Hair follicular keratinocyte (primary cell): ENCODE data around the gene TFE3. TPM values are rescaled to one million over a fixed set of nuclear protein-coding genes. Genes with fewer than 3 reads are reported as not detected.

Experiments used
- total RNA-seq: library from RNA; depleted of rRNA; stranded (reverse); fragments of >200 nt; gene quantifications from 2 replicates; pipeline ENCODE4 v1.2.3, GENCODE V29; 2015

TFE3 gene
- 41.8 and 59.8 TPM in 2 replicates for total RNA-seq

GRCh38 chrX:49043220-49043986 is at the start of gene TFE3:
TFE3 (minus strand) TSS chrX:49043357; CDS start chrX:49043226, 131 bp downstream.

DNA sequence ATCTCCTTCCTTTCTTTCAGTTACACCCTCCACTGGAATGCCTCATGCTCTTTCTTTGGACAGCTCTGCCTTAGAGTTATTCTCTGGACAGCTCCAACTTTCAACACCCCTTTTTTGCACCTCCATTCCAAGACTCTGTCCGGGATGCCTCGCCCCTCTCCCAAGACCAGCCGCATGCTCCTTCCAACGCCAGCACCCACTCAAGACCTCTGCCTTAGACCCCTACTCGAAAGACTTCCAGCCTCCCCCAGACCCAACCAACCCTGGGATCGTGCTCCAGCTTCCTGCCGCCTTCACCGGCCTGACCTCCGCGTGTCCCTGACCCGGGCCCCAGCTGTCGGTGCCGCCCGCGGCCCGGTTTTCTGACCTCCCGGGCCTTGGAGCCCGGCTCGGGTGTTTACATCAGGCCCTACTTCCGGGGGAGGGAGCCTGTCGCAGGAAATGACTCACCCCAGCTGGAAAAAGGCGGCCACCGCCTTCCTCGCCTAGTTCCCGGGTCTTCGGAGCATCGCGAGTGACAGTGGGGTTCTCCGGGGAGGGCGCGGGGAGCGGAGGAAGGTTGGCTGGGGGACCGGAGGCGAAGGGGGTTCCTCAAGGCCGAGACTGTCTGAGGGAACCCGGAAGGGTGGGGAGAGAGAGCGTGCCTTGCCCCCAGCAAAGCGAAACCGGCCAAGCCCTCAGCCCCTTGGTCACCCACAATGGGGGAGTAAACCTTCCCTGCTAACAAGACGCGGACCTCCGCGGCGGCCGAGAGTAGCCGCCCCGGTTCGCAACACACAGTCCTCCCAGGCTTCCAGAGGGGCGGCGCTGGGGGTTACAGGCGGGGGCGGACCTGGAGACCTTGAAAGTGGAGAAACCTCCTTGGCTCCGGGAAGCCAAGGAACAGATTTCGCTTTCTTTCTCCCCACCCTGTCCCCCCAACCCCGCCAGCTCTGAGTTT is 36.6 kb upstream of the TFE3 start, which contains the start of gene WDR45:
Gene WDR45, minus strand, starts transcription at position 399 of the 940 bp plus-strand sequence. CDS start 1,792 bp downstream, outside the sequence.

GRCh38 chrX:49073601-49074575 is 30.7 kb upstream of the TFE3 start, which contains the start of gene PRAF2:
PRAF2 (minus strand) TSS chrX:49074002; CDS start chrX:49073987, 15 bp downstream.

GRCh38 chrX:49058794-49059193 is 15.6 kb upstream of the TFE3 start, which contains the start of gene CCDC120:
CCDC120 (plus strand) TSS chrX:49058999; CDS start chrX:49062042, 3,043 bp downstream.

DNA sequence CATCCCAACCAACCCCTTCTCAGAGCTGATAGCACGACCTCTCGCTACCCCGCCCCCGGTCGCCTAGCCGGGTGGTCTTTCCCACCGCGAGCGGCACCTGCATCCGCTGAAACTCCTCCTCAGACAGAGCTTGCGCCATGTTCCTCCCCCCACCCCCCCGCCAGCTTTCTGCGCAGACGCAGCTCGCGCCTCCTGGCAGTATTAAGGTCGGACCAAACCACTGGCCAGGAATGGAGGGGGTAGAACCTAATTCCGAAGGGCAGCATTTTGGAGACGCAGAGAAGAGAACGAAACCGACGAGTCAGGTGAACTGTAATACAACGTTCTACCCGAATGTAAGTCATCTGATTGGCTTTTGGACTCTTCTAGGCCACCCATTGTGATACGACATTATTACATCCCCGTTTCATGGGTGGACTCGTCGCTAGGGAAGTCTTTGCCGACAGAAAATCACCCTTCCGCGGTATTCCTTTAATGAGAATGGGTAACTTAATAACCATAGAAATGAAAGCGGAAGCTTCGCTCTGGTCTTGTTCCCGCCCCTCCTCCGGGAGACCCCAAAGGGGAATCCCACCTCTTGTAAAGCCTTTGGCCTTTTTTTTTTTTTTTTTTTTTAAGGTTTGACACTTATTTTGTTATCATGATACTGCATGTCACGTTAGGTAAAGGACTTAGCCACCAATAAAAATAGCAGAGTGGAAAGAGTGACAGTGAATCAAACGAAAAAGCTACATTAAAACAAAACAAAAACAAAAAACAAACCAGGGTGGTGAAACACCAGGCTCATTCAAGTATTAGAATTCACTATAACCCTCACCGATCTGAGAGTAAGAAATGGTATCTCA is 40.8 kb downstream of the TFE3 start, which contains the start of gene GRIPAP1:
Gene GRIPAP1, minus strand, starts transcription at position 174 of the 845 bp plus-strand sequence. Its CDS starts 35 bp downstream, at position 139.

Other genes starting within 250 kb of the TFE3 start
- 26.1 and 29.4 TPM in 2 replicates for gene HDAC6, start 241.3 kb downstream of the TFE3 start, total RNA-seq
- not detected in 2 replicates for gene ERAS, start 216.8 kb downstream of the TFE3 start, total RNA-seq
- gene PCSK1N, start 207.7 kb downstream of the TFE3 start, total RNA-seq, result 7.1 and 10.5 TPM in 2 replicates
- gene TIMM17B, start 145.6 kb downstream of the TFE3 start, total RNA-seq, result 71.7 and 75.1 TPM in 2 replicates
- 49.7 and 69.4 TPM in 2 replicates for gene PQBP1, start 145.4 kb downstream of the TFE3 start, total RNA-seq
- gene SLC35A2, start 131.7 kb downstream of the TFE3 start, total RNA-seq, result 22.4 and 28.7 TPM in 2 replicates
- 9.4 and 14.8 TPM in 2 replicates for gene PIM2, start 124.3 kb downstream of the TFE3 start, total RNA-seq
- 27.7 and 38.7 TPM in 2 replicates for gene OTUD5, start 85.8 kb downstream of the TFE3 start, total RNA-seq
- 0.23 and 0.47 TPM in 2 replicates for gene KCND1, start 71.5 kb downstream of the TFE3 start, total RNA-seq
- gene GRIPAP1, start 41.1 kb downstream of the TFE3 start, total RNA-seq, result 14.6 and 16.2 TPM in 2 replicates
- gene CCDC120, start 15.6 kb upstream of the TFE3 start, total RNA-seq, result 5.5 and 6.6 TPM in 2 replicates
- gene PRAF2, start 30.6 kb upstream of the TFE3 start, total RNA-seq, result 9.7 and 9.8 TPM in 2 replicates
- gene WDR45, start 36.5 kb upstream of the TFE3 start, total RNA-seq, result 33.5 and 56.9 TPM in 2 replicates
- 19.7 and 30.4 TPM in 2 replicates for gene GPKOW, start 80.4 kb upstream of the TFE3 start, total RNA-seq
- 4.8 and 11.0 TPM in 2 replicates for gene MAGIX, start 119.4 kb upstream of the TFE3 start, total RNA-seq
- gene PLP2, start 128.5 kb upstream of the TFE3 start, total RNA-seq, result 89.8 and 101 TPM in 2 replicates
- gene PRICKLE3, start 143.0 kb upstream of the TFE3 start, total RNA-seq, result 18.9 and 21.5 TPM in 2 replicates
- 0.16 and 0.30 TPM in 2 replicates for gene SYP, start 156.8 kb upstream of the TFE3 start, total RNA-seq
- gene CACNA1F, start 190.0 kb upstream of the TFE3 start, total RNA-seq, result 0.08 TPM in 1 of 2 replicates, not detected in the other
- 14.8 and 18.9 TPM in 2 replicates for gene CCDC22, start 192.1 kb upstream of the TFE3 start, total RNA-seq
- gene FOXP3, start 221.4 kb upstream of the TFE3 start, total RNA-seq, result not detected in 2 replicates
- 0.78 and 1.5 TPM in 2 replicates for gene PPP1R3F, start 226.4 kb upstream of the TFE3 start, total RNA-seq